ENCODE data around the gene SEC63.
"Not testable (repeated sequence)": the region's sequence is repeated elsewhere in the genome, so short reads cannot be mapped to it uniquely, and the experiment has no call there.

GRCh38 chr6:107990587-107990986 is 32.6 kb upstream of the SEC63 start:
- not testable (repeated sequence) for TF ChIP-seq CTCF (IDR thresholded peaks at IDR 0.05); POLR2A (IDR thresholded peaks at IDR 0.05; ENCODE audit: low read depth)

Measured in esophagus muscularis mucosa (tissue), 3 donors.